ENCODE data around the gene VPS8.

DNA sequence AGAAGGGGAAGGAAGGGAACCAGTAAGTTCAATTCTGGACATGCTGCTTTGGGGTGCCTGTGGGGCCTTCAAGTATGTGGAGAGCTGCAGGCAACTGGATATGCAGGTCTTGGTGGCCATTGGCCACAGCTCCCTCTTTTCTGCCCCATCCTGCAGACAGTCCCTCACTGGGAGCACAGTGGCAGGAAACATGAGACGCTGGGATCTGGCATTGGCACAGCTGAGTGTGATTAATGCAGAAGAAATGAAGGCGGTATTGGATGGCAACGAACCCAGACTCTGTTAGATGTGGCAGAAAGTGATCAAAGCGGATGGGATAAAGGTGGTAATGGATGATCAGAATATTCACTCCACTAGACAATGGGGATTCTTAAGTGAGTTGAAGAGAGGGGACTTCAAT is 23.2 kb upstream of the VPS8 start:
- no peak for TF ChIP-seq POLR2A (IDR thresholded peaks at IDR 0.05)
- TF ChIP-seq, protein P1, sequence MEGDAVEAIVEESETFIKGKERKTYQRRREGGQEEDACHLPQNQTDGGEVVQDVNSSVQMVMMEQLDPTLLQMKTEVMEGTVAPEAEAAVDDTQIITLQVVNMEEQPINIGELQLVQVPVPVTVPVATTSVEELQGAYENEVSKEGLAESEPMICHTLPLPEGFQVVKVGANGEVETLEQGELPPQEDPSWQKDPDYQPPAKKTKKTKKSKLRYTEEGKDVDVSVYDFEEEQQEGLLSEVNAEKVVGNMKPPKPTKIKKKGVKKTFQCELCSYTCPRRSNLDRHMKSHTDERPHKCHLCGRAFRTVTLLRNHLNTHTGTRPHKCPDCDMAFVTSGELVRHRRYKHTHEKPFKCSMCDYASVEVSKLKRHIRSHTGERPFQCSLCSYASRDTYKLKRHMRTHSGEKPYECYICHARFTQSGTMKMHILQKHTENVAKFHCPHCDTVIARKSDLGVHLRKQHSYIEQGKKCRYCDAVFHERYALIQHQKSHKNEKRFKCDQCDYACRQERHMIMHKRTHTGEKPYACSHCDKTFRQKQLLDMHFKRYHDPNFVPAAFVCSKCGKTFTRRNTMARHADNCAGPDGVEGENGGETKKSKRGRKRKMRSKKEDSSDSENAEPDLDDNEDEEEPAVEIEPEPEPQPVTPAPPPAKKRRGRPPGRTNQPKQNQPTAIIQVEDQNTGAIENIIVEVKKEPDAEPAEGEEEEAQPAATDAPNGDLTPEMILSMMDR (IDR thresholded peaks at IDR 0.05), result no peak

All from body of pancreas (tissue), 4 donors.